Left ventricle myocardium inferior (tissue), 1 donor: ENCODE measurements around the gene QRICH1. TPM values are rescaled to one million over a fixed set of nuclear protein-coding genes. Genes with fewer than 3 reads are reported as not detected.

Experiments used
- DNase-seq: peaks from one replicate; pipeline ENCODE4 v3.0.0-alpha.2; 2020
- H3K27ac ChIP-seq: fragments of 200-600 bp; replicated peaks from 2 replicates; pipeline ENCODE4 v1.8.0; 2021
- H3K27me3 ChIP-seq: fragments of 200-600 bp; 2 replicates; pipeline ENCODE4 v1.8.0; 2021; ENCODE audit warnings: low read depth
- H3K36me3 ChIP-seq: fragments of 200-600 bp; 2 replicates; pipeline ENCODE4 v1.8.0; 2021
- H3K4me1 ChIP-seq: fragments of 200-600 bp; 2 replicates; pipeline ENCODE4 v1.8.0; 2021
- H3K4me3 ChIP-seq: fragments of 200-600 bp; 2 replicates; pipeline ENCODE4 v1.8.0; 2021; ENCODE audit warnings: mild to moderate bottlenecking, moderate library complexity
- H3K9me3 ChIP-seq: fragments of 200-600 bp; replicated peaks from 2 replicates; pipeline ENCODE4 v1.8.0; 2021
- intact Hi-C: fragments of 100-400 bp; cut with micrococcal nuclease; formaldehyde crosslinking; loops from one replicate; pipeline ENCODE4 v1.11.0; 2022
- total RNA-seq: library from RNA; stranded (reverse); fragmentation: NEBNext Ultra II Directional; extraction: Animal tissue kit (Norgen Biotek cat#: 25700); gene quantifications from one replicate; pipeline ENCODE4 v1.2.1, GENCODE V29; 2021
- TF ChIP-seq, protein P1 (sequence below): fragments of 200-600 bp; IDR thresholded peaks from 2 replicates; pipeline ENCODE4 v1.8.0; 2021; ENCODE audit warnings: antibody characterized with exemption, mild to moderate bottlenecking, borderline replicate concordance
- donor health status: DM: no; HTN: yes; CAD: no; lungs with severe emphysema.

Gene QRICH1
- total RNA-seq, 1 donor from 2014 or later, result 58.8 TPM

DNA sequence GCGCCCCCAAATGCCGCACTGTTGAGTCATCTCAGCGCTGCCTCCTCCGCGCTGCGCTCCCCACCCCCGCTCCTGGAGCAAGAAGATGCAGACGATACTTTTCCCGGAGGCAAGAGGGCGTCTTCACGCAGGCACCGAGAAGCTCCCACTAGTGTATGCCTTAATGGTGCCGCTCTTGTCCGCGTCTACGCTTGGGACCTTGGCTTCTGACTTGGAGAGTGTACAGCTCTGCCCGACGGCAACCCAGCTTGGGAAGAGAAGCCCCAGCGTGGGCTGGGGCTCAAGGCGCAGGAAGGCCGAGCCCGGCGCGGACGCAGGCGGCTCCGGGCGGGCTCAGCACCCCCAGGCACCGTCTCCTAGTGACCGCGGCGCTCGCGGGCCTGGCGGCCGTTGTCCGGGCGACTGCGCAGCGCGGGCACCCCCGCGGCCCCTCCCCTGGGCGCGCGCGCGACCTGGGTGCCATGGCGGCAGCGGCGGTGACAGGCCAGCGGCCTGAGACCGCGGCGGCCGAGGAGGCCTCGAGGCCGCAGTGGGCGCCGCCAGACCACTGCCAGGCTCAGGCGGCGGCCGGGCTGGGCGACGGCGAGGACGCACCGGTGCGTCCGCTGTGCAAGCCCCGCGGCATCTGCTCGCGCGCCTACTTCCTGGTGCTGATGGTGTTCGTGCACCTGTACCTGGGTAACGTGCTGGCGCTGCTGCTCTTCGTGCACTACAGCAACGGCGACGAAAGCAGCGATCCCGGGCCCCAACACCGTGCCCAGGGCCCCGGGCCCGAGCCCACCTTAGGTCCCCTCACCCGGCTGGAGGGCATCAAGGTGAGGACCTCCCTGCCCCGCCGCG is 103.9 kb downstream of the QRICH1 start, which contains the start of gene P4HTM:
Gene P4HTM, plus strand, starts transcription at position 446 of the 840 bp plus-strand sequence. Its CDS starts 16 bp downstream, at position 462.
- Histone ChIP-seq H3K9me3 (no peaks in the 10 kb centered on the region), H3K27ac (peak within 1 kb of the TSS; percentile 92), H3K27me3 (no peaks in the 10 kb centered on the region), H3K4me1 (peaks cover 47% of the 10 kb centered on the region), H3K4me3 (peak within 1 kb of the TSS; percentile 81), H3K36me3 (peaks cover 12% of the 10 kb centered on the region)
- DNase-seq, result peak; percentile 87
- intact Hi-C loops, result no loop called here
- TF ChIP-seq, protein P1, sequence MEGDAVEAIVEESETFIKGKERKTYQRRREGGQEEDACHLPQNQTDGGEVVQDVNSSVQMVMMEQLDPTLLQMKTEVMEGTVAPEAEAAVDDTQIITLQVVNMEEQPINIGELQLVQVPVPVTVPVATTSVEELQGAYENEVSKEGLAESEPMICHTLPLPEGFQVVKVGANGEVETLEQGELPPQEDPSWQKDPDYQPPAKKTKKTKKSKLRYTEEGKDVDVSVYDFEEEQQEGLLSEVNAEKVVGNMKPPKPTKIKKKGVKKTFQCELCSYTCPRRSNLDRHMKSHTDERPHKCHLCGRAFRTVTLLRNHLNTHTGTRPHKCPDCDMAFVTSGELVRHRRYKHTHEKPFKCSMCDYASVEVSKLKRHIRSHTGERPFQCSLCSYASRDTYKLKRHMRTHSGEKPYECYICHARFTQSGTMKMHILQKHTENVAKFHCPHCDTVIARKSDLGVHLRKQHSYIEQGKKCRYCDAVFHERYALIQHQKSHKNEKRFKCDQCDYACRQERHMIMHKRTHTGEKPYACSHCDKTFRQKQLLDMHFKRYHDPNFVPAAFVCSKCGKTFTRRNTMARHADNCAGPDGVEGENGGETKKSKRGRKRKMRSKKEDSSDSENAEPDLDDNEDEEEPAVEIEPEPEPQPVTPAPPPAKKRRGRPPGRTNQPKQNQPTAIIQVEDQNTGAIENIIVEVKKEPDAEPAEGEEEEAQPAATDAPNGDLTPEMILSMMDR, result peak; percentile 51

DNA sequence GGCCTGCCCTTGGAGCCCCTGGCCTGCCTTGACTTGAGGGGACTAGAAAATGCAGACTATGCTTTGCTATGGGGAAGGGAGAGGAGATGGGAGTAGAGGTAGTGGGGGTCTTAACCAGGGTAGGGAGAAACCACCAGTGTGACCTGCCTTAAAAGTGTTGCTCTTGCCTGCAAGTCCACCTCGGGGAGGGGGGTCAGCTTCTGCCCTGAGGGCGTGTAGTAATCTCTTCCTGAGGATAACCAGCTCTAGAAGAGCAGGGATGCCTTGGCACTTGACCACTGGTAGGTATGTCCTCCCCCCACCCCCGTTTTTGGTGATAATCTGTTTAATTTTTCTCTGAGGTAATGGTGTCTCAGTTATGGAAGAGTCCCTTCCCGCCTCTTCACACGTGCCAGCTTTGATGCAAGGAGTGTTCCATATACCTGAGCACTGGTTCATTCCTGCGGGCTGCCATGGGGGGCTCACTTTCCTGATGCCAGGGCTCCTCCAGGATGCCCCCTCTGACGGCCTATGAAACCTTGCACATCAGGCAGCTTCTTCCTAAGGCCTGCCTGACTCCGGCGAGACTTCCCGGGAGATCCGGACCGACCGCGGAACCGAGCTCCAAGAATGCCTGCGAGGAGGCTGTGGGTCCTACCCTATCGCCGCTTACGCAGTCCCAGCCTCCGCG is 104.6 kb downstream of the QRICH1 start:
- DNase-seq, result no peak
- peaks cover 19% of the 10 kb centered on the region for H3K36me3 ChIP-seq
- TF ChIP-seq, protein P1, result no peak
- H3K4me1 ChIP-seq, result peaks cover 47% of the 10 kb centered on the region
- no peaks in the 10 kb centered on the region for H3K27me3 ChIP-seq
- peak overlapping the region; percentile 92 for H3K27ac ChIP-seq
- H3K4me3 ChIP-seq, result peak overlapping the region; percentile 81
- no peaks in the 10 kb centered on the region for H3K9me3 ChIP-seq
- intact Hi-C loops, result no loop called here

DNA sequence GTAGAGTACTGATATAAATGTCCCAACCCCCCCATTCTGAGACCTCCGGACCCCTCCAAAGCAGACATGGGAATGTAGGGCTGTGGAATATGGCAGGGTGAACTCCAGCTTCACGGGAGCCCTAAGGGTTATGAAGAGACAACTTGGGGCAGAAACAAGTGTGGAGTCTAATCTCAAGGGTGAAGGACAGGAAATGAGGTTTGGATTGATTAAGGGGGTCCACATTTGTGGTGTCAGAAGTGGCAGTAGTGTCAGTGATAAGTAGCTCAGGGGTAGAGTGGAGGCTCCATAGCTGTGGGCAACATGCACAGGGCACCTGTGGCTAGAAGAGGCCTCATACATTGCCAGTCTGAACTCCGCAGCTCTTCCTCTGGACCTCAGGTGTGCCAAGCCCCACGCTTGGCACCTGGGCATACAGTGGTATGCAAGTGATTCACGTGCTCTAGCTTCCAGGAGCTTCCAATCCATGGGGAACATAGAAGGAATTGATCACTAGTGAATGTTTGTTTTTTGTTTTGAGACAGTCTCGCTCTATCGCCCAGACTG is 108.0 kb downstream of the QRICH1 start:
- Histone ChIP-seq H3K27me3 (no peaks in the 10 kb centered on the region), H3K9me3 (no peaks in the 10 kb centered on the region), H3K27ac (no peak overlapping the region), H3K36me3 (peaks cover 52% of the 10 kb centered on the region), H3K4me1 (peaks cover 55% of the 10 kb centered on the region), H3K4me3 (no peak overlapping the region)
- TF ChIP-seq, protein P1, result no peak
- intact Hi-C loops, result no loop called here
- DNase-seq, result no peak

DNA sequence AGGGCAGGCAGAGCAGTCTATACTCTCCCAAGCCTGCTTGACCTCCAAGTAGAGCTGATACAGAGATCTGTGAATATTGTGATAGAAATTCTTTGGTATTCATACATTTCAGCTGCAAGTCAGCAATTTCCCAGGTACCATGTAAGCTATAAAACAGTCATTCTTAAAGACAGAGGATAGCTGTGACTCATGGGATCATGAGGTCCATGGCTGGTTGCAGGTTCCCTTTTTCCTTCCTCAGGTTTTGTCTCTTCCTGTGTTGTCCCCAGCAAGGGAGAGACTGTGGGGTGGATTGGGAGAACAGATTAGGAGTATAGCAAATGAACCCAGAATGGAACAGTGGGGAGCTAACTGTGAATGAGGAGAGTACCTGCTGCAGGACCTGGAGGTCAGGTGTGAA is 109.2 kb downstream of the QRICH1 start:
- no peaks in the 10 kb centered on the region for H3K27me3 ChIP-seq
- intact Hi-C loops, result no loop called here
- TF ChIP-seq, protein P1, result no peak
- H3K4me1 ChIP-seq, result peaks cover 56% of the 10 kb centered on the region
- no peaks in the 10 kb centered on the region for H3K9me3 ChIP-seq
- H3K36me3 ChIP-seq, result peaks cover 64% of the 10 kb centered on the region
- no peak for DNase-seq
- H3K4me3 ChIP-seq, result no peak overlapping the region
- no peak overlapping the region for H3K27ac ChIP-seq

DNA sequence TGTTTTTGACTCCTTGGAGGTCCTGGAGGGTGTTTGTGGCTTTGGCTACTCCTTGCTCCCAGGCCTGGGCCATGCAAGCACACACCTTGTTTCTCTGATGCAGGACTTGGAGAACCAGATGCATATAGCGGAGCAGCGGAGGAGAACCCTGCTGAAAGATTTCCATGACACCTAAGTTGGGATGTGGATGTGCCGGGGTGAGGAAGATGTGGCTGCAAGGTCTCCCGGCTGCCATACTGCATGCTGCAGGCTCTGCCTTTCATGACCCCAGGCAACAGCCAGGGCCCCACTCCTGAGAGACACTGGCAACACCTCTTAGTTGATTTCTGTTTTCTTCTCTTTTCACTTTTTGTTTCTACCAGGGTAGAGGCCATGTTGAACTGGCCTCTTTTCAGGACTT is 110.8 kb downstream of the QRICH1 start:
- no peak overlapping the region for H3K4me3 ChIP-seq
- H3K36me3 ChIP-seq, result peaks cover 77% of the 10 kb centered on the region
- H3K27me3 ChIP-seq, result no peaks in the 10 kb centered on the region
- DNase-seq, result no peak
- no peaks in the 10 kb centered on the region for H3K9me3 ChIP-seq
- H3K4me1 ChIP-seq, result peaks cover 49% of the 10 kb centered on the region
- TF ChIP-seq, protein P1, result no peak
- H3K27ac ChIP-seq, result peak overlapping the region; percentile 4
- intact Hi-C loops, result no loop called here
